ENCODE measurements around the gene GFOD1.

GFOD1 gene

DNA sequence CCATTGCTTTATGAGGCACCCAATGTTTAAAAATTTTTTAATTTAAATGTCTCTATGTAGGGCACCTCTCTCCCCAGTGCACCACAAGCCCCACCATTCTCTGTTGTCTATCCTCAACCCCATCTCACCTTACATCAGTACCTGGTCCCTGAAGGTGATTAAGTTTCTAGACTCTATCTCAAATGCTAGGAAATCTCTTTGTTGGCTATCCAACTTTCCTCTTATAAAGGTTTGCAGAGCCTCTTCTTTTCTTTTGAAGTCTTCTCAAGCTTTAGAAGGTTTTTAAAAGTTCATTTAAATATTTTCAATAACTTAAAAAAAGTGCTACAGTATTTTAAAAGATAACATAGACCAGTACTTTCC, 82.5 kb downstream of the GFOD1 start:
- Histone ChIP-seq H3K4me1 (ENCODE audit: low read depth, poor library complexity, severe bottlenecking) (no peaks in the 10 kb centered on the region), H3K79me2 (ENCODE audit: insufficient read depth, low read depth) (no peaks in the 10 kb centered on the region), H3K4me2 (no peak overlapping the region), H3K27me3 (ENCODE audit: insufficient read depth, low read depth) (no peaks in the 10 kb centered on the region), H3K27ac (no peak overlapping the region), H3K9ac (no peak overlapping the region), H3K36me3 (ENCODE audit: insufficient read depth) (no peaks in the 10 kb centered on the region), H4K20me1 (ENCODE audit: insufficient read depth) (no peaks in the 10 kb centered on the region), H3K4me3 (IDR thresholded peaks at IDR 0.05; ENCODE audit: insufficient read depth, low read depth, low read length) (no peak overlapping the region), H2AFZ (ENCODE audit: low read depth) (no peak overlapping the region)
- TF ChIP-seq CTCF (conservative IDR thresholded peaks at IDR 0.05; ENCODE audit: low read depth, low read length) = no peak

DNA sequence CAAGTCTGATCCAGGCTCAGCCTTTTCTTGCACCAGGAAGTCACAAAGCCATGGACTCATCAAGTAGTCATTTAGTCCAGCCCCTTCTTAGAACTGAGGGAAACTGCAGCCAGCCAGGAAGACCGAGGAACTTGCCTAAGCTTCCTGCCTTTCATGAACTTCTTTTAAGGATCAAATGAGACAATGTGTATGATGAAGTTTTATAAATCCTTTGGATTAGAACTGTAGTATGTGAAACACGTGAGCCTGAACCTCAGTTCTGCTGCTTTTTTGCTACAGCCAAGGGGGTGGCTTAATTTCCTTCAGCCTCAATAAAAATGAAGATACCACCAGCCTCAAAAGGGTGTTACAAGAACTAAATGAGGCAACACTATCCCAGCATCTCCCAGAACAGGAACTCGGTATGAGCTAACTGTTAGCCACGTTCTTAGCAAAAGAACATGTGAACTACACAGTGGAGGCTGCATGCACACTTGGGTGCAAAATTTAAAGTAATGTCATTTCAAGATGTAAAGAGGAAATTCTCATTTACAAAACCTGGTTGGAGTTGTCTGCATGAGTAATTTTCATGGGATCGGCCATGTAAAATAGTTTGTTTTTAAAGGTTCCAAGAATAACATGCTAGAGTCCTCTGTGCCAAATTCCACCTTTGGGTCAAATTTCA, 83.0 kb downstream of the GFOD1 start:
- H3K36me3 ChIP-seq (ENCODE audit: insufficient read depth) = no peaks in the 10 kb centered on the region
- no peaks in the 10 kb centered on the region for H3K79me2 ChIP-seq (ENCODE audit: insufficient read depth, low read depth)
- H2AFZ ChIP-seq (ENCODE audit: low read depth) = no peak overlapping the region
- no peaks in the 10 kb centered on the region for H3K4me1 ChIP-seq (ENCODE audit: low read depth, poor library complexity, severe bottlenecking)
- H3K27ac ChIP-seq = no peak overlapping the region
- no peaks in the 10 kb centered on the region for H4K20me1 ChIP-seq (ENCODE audit: insufficient read depth)
- no peak overlapping the region for H3K9ac ChIP-seq
- no peaks in the 10 kb centered on the region for H3K27me3 ChIP-seq (ENCODE audit: insufficient read depth, low read depth)
- no peak for TF ChIP-seq CTCF (conservative IDR thresholded peaks at IDR 0.05; ENCODE audit: low read depth, low read length)
- H3K4me2 ChIP-seq = no peak overlapping the region
- H3K4me3 ChIP-seq (IDR thresholded peaks at IDR 0.05; ENCODE audit: insufficient read depth, low read depth, low read length) = no peak overlapping the region

GRCh38 chr6:13402711-13403110, 84.7 kb downstream of the GFOD1 start:
- Histone ChIP-seq H3K27ac (no peak overlapping the region), H2AFZ (ENCODE audit: low read depth) (no peak overlapping the region), H3K27me3 (ENCODE audit: insufficient read depth, low read depth) (no peaks in the 10 kb centered on the region), H3K4me2 (no peak overlapping the region), H3K9ac (no peak overlapping the region), H4K20me1 (ENCODE audit: insufficient read depth) (no peaks in the 10 kb centered on the region), H3K36me3 (ENCODE audit: insufficient read depth) (no peaks in the 10 kb centered on the region), H3K79me2 (ENCODE audit: insufficient read depth, low read depth) (no peaks in the 10 kb centered on the region), H3K4me3 (IDR thresholded peaks at IDR 0.05; ENCODE audit: insufficient read depth, low read depth, low read length) (no peak overlapping the region), H3K4me1 (ENCODE audit: low read depth, poor library complexity, severe bottlenecking) (no peaks in the 10 kb centered on the region)
- TF ChIP-seq CTCF (conservative IDR thresholded peaks at IDR 0.05; ENCODE audit: low read depth, low read length) = no peak

- Histone ChIP-seq H2AFZ (ENCODE audit: low read depth) (no peak overlapping the region), H3K4me3 (IDR thresholded peaks at IDR 0.05; ENCODE audit: insufficient read depth, low read depth, low read length) (no peak overlapping the region), H3K27ac (no peak overlapping the region), H3K9ac (no peak overlapping the region), H3K4me1 (ENCODE audit: low read depth, poor library complexity, severe bottlenecking) (peaks cover 4% of the 10 kb centered on the region), H3K4me2 (no peak overlapping the region), H4K20me1 (ENCODE audit: insufficient read depth) (no peaks in the 10 kb centered on the region), H3K36me3 (ENCODE audit: insufficient read depth) (no peaks in the 10 kb centered on the region), H3K79me2 (ENCODE audit: insufficient read depth, low read depth) (no peaks in the 10 kb centered on the region), H3K27me3 (ENCODE audit: insufficient read depth, low read depth) (no peaks in the 10 kb centered on the region)
- TF ChIP-seq CTCF (conservative IDR thresholded peaks at IDR 0.05; ENCODE audit: low read depth, low read length) = no peak
These were observed 86.6 kb downstream of the GFOD1 start for GRCh38 chr6:13400772-13401171.
